Astrocyte (in vitro differentiated cells and primary cell): Measurements from ENCODE around the gene BCAS2. TPM values are rescaled to one million over a fixed set of nuclear protein-coding genes. Genes with fewer than 3 reads are reported as not detected.

Experiments
- DNase-seq: peaks from one replicate; pipeline ENCODE4 v3.0.0-alpha.2; 2010; ENCODE audit warnings: low read depth
- FAIRE-seq: peaks from 2 replicates; lab custom pipeline; 2011; peaks lifted over from hg19 to GRCh38; lab: Jason Lieb, UNC
- H2AFZ ChIP-seq: 2 replicates; pipeline ENCODE4 v1.6.0; 2012; ENCODE audit warnings: low read depth, low read length, inconsistent platforms
- H3K27ac ChIP-seq: 2 replicates; pipeline ENCODE4 v1.5.1; 2011; ENCODE audit warnings: low read depth, low read length, inconsistent platforms
- H3K27me3 ChIP-seq: 2 replicates; pipeline ENCODE4 v1.6.0; 2011; ENCODE audit warnings: low read length, inconsistent platforms; ENCODE audit not compliant: insufficient read depth
- H3K36me3 ChIP-seq: 2 replicates; pipeline ENCODE4 v1.5.1; 2011; ENCODE audit warnings: low read length, inconsistent platforms; ENCODE audit not compliant: insufficient read depth
- H3K4me1 ChIP-seq: 2 replicates; pipeline ENCODE4 v1.5.1; 2011; ENCODE audit warnings: low read length, inconsistent platforms; ENCODE audit not compliant: insufficient read depth
- H3K4me2 ChIP-seq: 2 replicates; pipeline ENCODE4 v1.6.0; 2012; ENCODE audit warnings: low read length, inconsistent platforms
- H3K4me3 ChIP-seq: 2 replicates; pipeline ENCODE4 v1.5.1; 2011; ENCODE audit warnings: low read depth, mild to moderate bottlenecking, low read length, inconsistent platforms; ENCODE audit not compliant: insufficient read depth
- H3K79me2 ChIP-seq: 2 replicates; pipeline ENCODE4 v1.6.0; 2012; ENCODE audit warnings: mild to moderate bottlenecking, low read length, inconsistent platforms; ENCODE audit not compliant: insufficient read depth
- H3K9ac ChIP-seq: 2 replicates; pipeline ENCODE4 v1.6.0; 2012; ENCODE audit warnings: mild to moderate bottlenecking, low read length, inconsistent platforms
- H3K9me3 ChIP-seq: 2 replicates; pipeline ENCODE4 v1.5.1; 2012; ENCODE audit warnings: low read depth, mild to moderate bottlenecking, low read length, inconsistent platforms; ENCODE audit not compliant: insufficient read depth
- H4K20me1 ChIP-seq: 2 replicates; pipeline ENCODE4 v1.6.0; 2012; ENCODE audit warnings: low read length, inconsistent platforms; ENCODE audit not compliant: insufficient read depth
- H3K27ac Mint-ChIP-seq: one replicate; pipeline ENCODE4 v1.8.0; 2021; ENCODE audit warnings: mild to moderate bottlenecking, mixed read lengths; ENCODE audit not compliant: unreplicated experiment
- H3K27me3 Mint-ChIP-seq: one replicate; pipeline ENCODE4 v1.8.0; 2021; ENCODE audit warnings: low read depth, mixed read lengths; ENCODE audit not compliant: unreplicated experiment
- H3K36me3 Mint-ChIP-seq: one replicate; pipeline ENCODE4 v1.8.0; 2021; ENCODE audit warnings: low read depth, mixed read lengths; ENCODE audit not compliant: unreplicated experiment
- H3K4me1 Mint-ChIP-seq: one replicate; pipeline ENCODE4 v1.8.0; 2021; ENCODE audit warnings: low read depth, mixed read lengths; ENCODE audit not compliant: unreplicated experiment
- H3K4me3 Mint-ChIP-seq: one replicate; pipeline ENCODE4 v1.8.0; 2021; ENCODE audit warnings: mild to moderate bottlenecking, moderate library complexity, mixed read lengths; ENCODE audit not compliant: unreplicated experiment
- H3K9me3 Mint-ChIP-seq: one replicate; pipeline ENCODE4 v1.8.0; 2021; ENCODE audit warnings: mild to moderate bottlenecking, mixed read lengths; ENCODE audit not compliant: unreplicated experiment
- CTCF ChIP-seq: IDR thresholded peaks from 2 replicates; pipeline ENCODE4 v1.5.1; 2011; ENCODE audit warnings: low read depth, mild to moderate bottlenecking, inconsistent platforms, low read length, moderate library complexity; ENCODE audit not compliant: insufficient read depth
- EZH2 ChIP-seq: IDR thresholded peaks from 2 replicates; pipeline ENCODE4 v1.6.1; 2012; ENCODE audit warnings: mild to moderate bottlenecking, low read length, inconsistent platforms; ENCODE audit not compliant: insufficient read depth
- total RNA-seq: library from RNA; stranded (reverse); gene quantifications from 2 replicates; pipeline ENCODE4 v1.2.1, GENCODE V29; 2021

The BCAS2 gene
- total RNA-seq, 1 donor from 2014 or later: 48.4 TPM

DNA sequence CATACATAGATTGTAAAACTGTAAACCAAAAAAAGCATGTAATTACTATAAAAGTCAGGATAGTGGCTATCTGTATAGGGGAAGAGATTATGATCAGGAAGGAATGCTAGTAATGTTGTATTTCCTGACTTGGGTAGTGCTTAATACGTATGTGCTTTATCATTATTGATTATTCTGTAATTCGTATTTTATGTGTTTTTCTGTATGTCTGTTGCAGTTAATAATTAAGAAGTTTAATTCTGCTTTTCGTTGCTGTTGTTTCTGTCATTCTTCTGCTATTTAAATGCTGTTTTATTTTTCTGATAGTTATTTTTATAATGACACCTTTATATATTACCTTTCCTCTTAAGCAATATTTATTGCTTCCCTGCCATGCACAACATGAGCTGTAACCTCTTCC is 41.1 kb downstream of the BCAS2 start:
- Mint-ChIP-seq H3K4me1 (no peaks in the 10 kb centered on the region), H3K4me3 (no peak overlapping the region), H3K9me3 (peaks cover 6% of the 10 kb centered on the region), H3K27ac (no peak overlapping the region), H3K27me3 (no peaks in the 10 kb centered on the region), H3K36me3 (no peaks in the 10 kb centered on the region)
- no peak overlapping the region for H3K4me2 ChIP-seq
- no peak overlapping the region for H3K9ac ChIP-seq
- TF ChIP-seq EZH2 (no peak), CTCF (no peak)
- H3K4me1 ChIP-seq: no peaks in the 10 kb centered on the region
- no peak overlapping the region for H2AFZ ChIP-seq
- H3K27me3 ChIP-seq: no peaks in the 10 kb centered on the region
- H3K79me2 ChIP-seq: no peaks in the 10 kb centered on the region
- H3K36me3 ChIP-seq: no peaks in the 10 kb centered on the region
- no peak for DNase-seq
- H4K20me1 ChIP-seq: no peaks in the 10 kb centered on the region
- no peak overlapping the region for H3K27ac ChIP-seq
- H3K9me3 ChIP-seq: no peaks in the 10 kb centered on the region
- no peak overlapping the region for H3K4me3 ChIP-seq
- FAIRE-seq: no peak

DNA sequence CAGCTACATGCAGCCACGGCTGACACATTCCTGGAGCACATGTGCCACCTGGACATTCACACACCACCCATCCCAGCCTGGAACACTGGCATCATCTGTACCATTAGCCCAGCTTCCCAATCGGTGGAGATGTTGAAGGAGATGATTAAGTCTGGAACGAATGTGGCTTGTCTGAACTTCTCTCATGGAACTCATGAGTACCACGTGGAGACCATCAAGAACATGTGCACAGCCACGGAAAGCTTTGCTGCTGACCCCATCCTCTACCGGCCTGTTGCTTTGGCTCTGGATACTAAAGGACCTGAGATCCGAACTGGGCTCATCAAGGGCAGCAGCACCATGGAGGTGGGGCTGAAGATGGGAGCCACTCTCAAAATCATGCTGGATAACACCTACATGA is 45.4 kb downstream of the BCAS2 start:
- Histone ChIP-seq H4K20me1 (no peaks in the 10 kb centered on the region), H3K27me3 (no peaks in the 10 kb centered on the region), H3K79me2 (no peaks in the 10 kb centered on the region), H3K36me3 (no peaks in the 10 kb centered on the region), H3K9me3 (no peaks in the 10 kb centered on the region), H3K27ac (no peak overlapping the region), H3K4me3 (no peak overlapping the region), H2AFZ (no peak overlapping the region), H3K9ac (no peak overlapping the region), H3K4me1 (no peaks in the 10 kb centered on the region), H3K4me2 (no peak overlapping the region)
- Mint-ChIP-seq H3K9me3 (peaks cover 6% of the 10 kb centered on the region), H3K4me1 (no peaks in the 10 kb centered on the region), H3K27me3 (no peaks in the 10 kb centered on the region), H3K27ac (no peak overlapping the region), H3K4me3 (no peak overlapping the region), H3K36me3 (no peaks in the 10 kb centered on the region)
- no peak for TF ChIP-seq EZH2
- no peak for TF ChIP-seq CTCF
- no peak for DNase-seq
- FAIRE-seq: no peak

DNA sequence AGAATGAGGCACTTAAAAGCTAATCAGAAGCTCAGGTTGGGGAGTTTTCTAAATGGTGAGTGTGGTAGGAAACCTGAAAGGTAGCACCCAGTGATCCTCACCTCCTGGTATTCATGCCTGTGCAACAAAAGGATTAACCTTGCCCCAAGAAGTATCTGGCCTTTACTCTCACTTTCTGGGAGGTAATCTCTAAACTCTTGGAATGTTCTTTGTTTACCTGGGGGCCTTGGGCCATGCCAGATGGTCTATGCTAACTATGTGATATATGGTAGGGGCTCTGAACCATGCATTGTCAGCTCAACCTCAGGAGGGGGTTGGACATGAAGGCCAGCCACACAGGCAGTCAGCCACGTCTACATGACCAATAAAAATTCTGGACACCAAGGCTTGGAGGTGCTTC is 46.0 kb downstream of the BCAS2 start:
- Histone ChIP-seq H3K9ac (no peak overlapping the region), H3K36me3 (no peaks in the 10 kb centered on the region), H3K79me2 (no peaks in the 10 kb centered on the region), H3K4me1 (no peaks in the 10 kb centered on the region), H3K4me2 (no peak overlapping the region), H3K4me3 (no peak overlapping the region), H2AFZ (no peak overlapping the region), H4K20me1 (no peaks in the 10 kb centered on the region), H3K27ac (no peak overlapping the region), H3K9me3 (no peaks in the 10 kb centered on the region), H3K27me3 (no peaks in the 10 kb centered on the region)
- no peak for FAIRE-seq
- H3K4me3 Mint-ChIP-seq: no peak overlapping the region
- TF ChIP-seq EZH2 (no peak), CTCF (no peak)
- H3K27ac Mint-ChIP-seq: no peak overlapping the region
- DNase-seq: no peak
- H3K27me3 Mint-ChIP-seq: no peaks in the 10 kb centered on the region
- H3K9me3 Mint-ChIP-seq: peaks cover 6% of the 10 kb centered on the region
- no peaks in the 10 kb centered on the region for H3K36me3 Mint-ChIP-seq
- H3K4me1 Mint-ChIP-seq: no peaks in the 10 kb centered on the region
